NCI-H1048 (cell line): Measurements from ENCODE around the gene CLTCL1.

Experiments
- DNase-seq: peaks from one replicate; lab custom pipeline; 2025; lab: John Stamatoyannopoulos, UW

CLTCL1 gene

GRCh38 chr22:19195796-19196731 is 95.5 kb downstream of the CLTCL1 start:
- DNase-seq = no peak

DNA sequence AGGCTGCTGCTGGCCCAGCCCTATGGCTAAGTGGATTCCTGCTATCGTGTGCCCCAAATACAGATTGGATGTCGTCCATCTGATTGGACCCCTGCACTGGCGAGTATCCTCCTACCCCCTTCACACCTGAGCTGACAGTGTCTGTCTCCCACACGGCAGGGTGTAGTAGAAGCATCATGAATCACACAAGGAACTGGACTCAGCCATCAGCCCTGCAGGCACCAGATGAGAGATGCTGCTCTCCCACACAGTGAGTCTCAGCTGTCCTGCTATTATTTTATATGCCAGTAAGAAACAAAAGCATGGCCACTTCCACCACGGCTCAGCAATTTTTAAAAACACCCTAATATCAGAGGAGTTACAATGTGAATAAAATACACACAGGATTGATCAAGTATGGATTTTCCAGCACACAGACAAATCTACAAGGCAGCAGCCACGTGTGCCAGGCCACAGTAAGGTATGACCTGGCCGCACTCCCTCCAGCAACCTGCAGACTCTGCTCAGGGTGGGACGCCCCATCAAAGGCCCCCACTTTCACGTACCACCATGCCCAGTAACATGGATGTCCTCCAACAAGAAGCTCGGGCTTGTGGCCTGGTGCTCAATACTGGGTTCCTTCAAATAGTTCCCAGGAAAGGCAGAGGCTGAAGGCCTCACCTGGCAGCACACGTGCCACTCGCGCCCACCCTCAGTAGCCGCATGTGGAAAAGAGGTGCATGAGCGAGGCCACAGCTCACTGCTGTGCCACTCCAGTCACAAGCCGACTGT is 96.6 kb downstream of the CLTCL1 start:
- no peak for DNase-seq

- no peak for DNase-seq
These were observed 97.6 kb downstream of the CLTCL1 start for GRCh38 chr22:19193879-19194278.

GRCh38 chr22:19187716-19188563 is 103.6 kb downstream of the CLTCL1 start:
- DNase-seq = no peak

DNA sequence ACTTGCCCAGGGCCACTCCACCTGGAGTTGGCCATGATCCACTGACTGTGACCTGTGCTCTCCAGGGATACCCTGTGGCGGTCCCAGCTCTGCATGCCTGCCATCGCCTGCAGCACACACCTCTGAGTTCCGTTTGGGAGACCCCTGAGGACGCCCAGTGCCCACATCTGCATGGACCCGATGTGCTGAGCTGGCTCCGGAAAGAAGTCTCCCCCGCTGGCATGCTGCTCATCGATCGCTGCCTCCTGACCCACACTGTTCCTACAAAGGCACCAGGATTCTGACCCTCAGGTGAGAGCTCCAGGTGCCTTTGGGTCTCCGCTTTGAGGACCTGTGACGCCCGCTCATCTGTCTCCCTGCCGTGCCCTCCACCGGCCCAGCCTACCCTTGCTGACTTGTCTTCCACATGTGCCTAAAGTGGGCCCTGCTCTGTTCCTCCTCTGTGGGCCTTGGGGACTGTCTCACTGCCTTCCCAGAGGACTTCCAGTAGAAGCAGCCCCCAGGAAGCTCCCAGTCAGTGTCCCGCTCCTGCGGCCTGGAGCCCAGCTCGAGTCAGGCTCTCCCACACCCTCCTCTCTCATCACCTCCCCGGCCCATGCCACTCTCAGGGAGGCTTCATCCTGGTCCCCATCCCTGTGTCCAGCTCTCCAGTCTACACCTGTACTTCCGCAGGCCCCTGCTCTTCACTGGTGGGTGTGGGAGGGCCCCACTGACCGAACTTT is 107.1 kb downstream of the CLTCL1 start:
- no peak for DNase-seq

DNA sequence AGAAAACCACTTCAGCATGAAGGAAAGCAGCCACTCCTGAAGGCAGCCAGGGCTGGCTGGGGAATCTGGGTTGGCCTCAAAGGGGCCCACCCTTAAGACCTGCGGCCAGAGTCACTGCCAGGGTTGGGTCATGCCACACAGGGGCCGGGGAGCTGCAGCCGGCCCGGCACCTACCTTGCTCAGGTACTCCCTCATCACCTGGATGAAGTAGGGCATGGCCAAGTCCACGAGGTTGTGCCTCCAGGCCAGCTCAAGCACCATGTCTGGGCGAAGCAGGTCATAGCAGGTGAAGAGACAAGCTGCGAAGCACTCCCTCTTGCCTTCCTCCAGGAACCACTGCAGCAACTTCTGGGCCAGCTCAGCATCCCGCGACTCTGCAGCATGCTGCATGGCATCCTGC is 108.3 kb downstream of the CLTCL1 start:
- no peak for DNase-seq

- no peak for DNase-seq
These were observed 108.9 kb downstream of the CLTCL1 start for GRCh38 chr22:19182472-19183157.

DNA sequence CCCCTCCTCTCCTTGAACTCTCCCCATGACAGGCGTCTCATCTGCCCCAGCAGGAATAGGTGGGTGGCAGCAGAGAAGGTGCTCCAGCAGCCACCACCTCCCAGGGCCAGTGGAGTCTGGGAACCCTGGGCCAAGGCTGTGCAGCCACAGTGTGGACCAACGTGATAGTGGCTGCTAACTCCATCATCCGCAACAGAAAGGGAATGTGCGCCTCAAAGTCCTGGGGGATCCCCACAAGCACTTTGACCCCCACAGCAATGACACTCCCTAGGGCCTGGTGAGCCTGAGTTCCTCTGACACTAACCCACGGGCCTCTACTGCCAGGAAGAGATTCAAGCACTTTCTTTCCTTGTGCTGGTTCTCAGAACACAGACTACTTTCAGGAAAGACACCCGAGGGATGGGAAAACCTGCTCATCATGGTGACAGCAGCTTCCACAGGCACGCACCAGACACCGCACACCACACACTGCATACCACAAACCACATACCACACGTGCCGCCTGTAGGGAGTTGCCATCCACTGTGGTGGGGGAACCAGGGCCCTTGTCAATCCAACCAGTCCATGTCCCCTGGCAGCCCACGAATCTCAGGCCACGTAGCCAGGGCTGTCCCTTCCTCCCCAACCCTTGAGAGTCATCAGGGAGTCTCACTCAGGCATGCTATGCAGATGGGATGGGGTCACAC is 109.6 kb downstream of the CLTCL1 start:
- DNase-seq = no peak

DNA sequence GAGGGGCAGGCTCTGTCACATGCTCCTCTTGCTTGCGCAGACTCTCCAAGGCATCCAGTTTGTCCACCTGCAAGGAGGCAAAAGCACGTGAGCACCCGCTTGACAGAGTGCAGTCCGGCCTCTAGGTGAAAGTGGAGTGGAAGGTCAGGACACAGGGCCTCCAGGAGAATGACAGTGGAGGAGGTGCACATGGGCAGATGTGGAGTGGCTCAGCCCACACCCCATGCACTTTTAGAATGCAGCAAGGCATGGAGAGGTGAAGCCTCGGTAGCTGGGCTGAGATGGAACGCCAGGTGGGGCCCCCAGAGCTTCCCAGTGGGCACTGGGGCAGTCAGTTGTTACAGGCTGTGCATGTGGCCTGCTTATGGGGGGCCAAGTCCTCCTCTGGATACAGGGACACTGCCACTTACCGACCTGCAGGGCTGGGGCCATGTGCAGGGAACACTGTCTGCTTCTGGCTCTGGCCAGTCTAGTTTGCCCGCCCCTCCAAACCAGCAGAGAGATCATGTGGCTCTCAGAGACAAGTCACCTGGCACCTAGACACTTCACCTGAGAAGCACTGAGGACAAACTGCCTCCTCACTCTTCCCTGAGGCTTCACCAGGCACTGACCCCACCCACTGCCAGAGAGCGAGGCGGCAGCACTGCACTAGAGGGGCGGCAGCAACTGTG is 110.6 kb downstream of the CLTCL1 start:
- no peak for DNase-seq

DNA sequence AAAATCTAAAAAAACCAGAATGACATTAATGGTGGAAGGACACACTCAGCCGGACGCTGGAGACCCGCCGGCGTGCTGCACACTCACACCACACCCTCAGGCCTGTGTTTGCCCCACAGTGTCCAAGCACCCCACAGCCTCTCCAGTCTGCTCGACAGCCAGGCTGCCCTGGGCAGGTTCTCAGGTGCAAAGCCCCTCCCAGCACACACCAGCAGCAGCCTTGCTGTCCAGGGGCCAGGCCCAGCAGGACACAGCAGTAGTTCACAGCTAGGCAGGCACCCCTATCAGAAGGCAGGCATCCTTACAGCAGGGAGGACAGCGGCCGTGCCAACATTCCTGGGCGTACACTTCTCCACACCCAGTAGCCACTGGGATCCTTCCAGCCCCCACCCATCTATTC is 111.3 kb downstream of the CLTCL1 start:
- DNase-seq = no peak

DNA sequence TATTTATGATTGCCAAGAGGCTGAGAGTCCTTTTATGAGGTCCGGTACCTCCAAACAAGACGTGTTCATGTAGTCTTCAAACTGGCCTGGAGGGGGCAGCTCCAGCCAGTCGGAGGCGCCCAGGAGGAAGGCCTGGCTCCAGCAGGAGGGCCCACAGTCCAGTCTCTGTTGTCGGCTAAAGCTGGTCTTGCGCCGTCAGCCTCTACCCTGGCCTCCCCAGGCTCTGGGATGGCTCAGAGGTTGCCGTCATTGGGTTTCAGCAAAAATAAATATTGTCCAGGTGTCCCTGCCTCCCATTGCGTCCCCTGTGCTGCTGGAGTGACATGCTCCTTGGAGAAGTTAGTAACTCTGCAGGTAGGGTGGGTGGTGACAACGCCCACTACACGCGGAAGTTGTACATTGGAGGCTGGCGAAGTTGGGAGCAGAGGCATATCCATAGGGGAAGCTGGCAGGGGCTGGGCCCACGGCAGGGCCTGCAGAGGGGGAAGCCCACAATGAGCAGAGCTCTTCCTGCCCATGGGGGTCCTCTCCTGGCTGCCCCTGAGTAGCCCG is 111.9 kb downstream of the CLTCL1 start:
- no peak for DNase-seq

DNA sequence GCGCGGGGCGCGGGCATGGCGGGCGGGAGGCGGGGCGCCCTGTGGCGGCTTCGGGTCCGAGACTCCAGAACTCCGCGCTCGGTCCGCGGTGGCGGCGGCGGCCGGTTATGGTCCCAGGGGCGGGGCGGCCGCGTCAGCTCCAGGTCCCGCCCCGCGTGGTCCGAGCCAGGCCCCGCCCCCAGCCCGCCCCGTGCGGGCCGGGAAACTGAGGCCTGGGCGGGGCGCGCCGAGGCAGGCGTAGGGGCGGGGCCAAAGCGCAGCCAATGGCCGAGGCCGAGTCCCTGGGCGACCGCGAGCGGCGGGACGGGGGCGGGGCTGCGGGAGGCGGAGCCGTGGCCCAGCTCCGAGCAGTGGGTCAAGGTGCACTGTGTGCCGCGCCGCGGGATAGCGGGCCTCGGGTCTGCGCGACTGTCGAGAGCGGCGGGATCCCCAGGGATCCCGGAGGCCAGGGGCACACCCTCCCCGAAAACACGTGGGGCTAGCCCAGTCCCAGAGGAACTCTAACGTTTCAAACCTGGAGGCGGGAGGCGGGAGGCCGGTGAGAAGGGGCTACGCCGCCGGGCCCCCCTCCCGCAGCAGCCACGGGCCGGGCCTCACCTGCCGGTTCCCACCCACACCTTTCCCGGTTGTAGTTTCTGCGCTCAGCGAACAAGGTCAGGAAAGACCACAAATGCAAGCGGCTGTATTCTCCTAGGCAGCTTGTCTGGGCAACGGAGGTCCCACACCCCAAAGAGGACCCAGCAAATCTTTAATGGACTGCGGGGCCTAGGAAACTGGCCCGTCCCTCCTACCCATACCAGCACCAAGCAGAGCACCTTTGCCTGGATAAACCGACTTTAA is 112.6 kb downstream of the CLTCL1 start, which contains the start of gene SLC25A1:
Gene SLC25A1, minus strand, starts transcription at position 80 of the 840 bp plus-strand sequence. Its CDS starts 63 bp downstream, at position 17.
- DNase-seq = peak; percentile 69

GRCh38 chr22:19178065-19178656 is 113.4 kb downstream of the CLTCL1 start:
- peak; percentile 57 for DNase-seq

DNA sequence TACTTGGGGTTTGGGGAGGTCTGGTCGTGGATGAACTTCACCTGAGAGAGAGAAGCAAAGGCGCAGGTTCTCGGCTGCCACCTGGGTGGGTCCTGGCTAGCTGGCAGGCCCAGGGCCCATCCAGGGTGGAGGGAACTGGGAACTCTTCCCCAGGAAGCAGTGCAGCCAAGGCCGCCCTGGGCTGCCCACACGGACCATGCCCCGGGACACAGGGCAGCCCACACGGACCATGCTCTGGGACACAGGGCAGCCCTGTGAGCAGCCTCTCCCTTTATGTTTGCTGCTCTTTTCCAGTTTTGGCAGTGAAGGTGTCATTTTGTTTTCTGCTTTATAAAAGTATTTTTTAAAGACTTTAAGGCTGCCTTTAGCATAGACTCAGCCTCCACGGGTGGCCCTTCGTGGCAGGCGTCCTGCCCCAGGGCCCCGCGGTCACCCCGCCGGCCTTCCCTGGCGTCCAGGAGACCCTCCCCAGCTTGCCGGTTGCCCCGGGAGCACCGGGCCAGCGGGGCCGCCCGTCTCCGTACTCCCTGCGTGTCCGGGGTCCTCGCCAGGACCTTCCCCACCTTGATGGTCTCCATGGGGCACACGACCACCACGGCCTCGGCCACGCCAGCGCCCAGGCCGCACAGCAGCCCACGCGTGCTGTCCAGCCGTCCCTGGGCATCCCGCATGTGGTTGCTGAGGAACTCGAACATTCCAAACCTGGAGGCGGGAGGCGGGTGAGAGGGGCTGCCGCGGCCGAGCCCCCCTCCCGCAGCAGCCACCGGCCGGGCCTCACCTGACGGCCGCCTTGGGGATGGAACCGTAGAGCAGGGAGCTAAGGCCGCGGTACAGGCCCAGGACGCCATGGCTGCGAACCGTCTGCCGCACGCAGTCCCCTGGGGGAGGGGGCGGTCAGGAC is 114.1 kb downstream of the CLTCL1 start:
- no peak for DNase-seq

DNA sequence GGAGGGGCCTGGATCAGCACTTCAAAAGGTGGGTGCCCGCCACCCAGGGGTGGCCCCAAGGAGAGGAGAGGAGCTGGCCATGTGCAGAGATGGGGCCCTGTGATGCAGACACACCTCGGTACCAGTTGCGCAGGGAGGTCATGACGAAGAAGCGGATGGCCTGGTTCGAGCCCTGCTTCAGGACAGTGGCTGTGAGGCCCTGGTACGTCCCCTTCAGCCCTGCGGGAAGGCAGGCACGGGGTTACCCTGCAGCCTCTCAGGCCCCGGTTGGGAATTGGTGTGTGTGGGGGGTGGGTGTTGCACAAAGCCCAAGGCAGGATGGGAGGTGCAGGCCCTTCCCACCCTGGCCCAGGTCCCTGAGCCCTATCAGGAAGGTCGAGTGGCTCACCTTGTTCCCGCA is 114.8 kb downstream of the CLTCL1 start:
- no peak for DNase-seq

GRCh38 chr22:19176175-19176643 is 115.3 kb downstream of the CLTCL1 start:
- DNase-seq = no peak
